H9 (cell line): Measurements from ENCODE around the gene R3HCC1L. TPM values are rescaled to one million over a fixed set of nuclear protein-coding genes. Genes with fewer than 3 reads are reported as not detected.

ENCODE experiments used
- DNase-seq: peaks from one replicate; pipeline ENCODE4 v3.0.0-alpha.2; 2017
- H2AFZ ChIP-seq: one replicate; pipeline ENCODE4 v1.6.1; 2013; ENCODE audit warnings: mild to moderate bottlenecking, low read length, control low read depth, moderate library complexity
- H2AK5ac ChIP-seq: 2 replicates; pipeline ENCODE4 v1.6.1; 2013; ENCODE audit warnings: low read length, control low read depth, mixed read lengths; ENCODE audit not compliant: insufficient read length
- H2BK120ac ChIP-seq: one replicate; pipeline ENCODE4 v1.6.1; 2013; ENCODE audit warnings: low read depth, mild to moderate bottlenecking, low read length, control low read depth, inconsistent platforms; ENCODE audit not compliant: poor library complexity, severe bottlenecking
- H2BK12ac ChIP-seq: 2 replicates; pipeline ENCODE4 v1.6.1; 2013; ENCODE audit warnings: low read length, control low read depth, mixed read lengths, low read depth; ENCODE audit not compliant: insufficient read length
- H2BK15ac ChIP-seq: 2 replicates; pipeline ENCODE4 v1.6.1; 2013; ENCODE audit warnings: low read depth, low read length, control low read depth
- H2BK20ac ChIP-seq: one replicate; pipeline ENCODE4 v1.6.1; 2013; ENCODE audit warnings: low read depth, mild to moderate bottlenecking, low read length, control low read depth, inconsistent platforms; ENCODE audit not compliant: poor library complexity, severe bottlenecking
- H2BK5ac ChIP-seq: 2 replicates; pipeline ENCODE4 v1.6.1; 2013; ENCODE audit warnings: low read length, control low read depth, mixed read lengths; ENCODE audit not compliant: insufficient read length
- H3K14ac ChIP-seq: 2 replicates; pipeline ENCODE4 v1.6.1; 2013; ENCODE audit warnings: low read length, control low read depth; ENCODE audit not compliant: insufficient read depth
- H3K18ac ChIP-seq: 2 replicates; pipeline ENCODE4 v1.6.1; 2013; ENCODE audit warnings: low read depth, mild to moderate bottlenecking, mixed read lengths, low read length, control low read depth; ENCODE audit not compliant: insufficient read length
- H3K23ac ChIP-seq: 2 replicates; pipeline ENCODE4 v1.6.1; 2013; ENCODE audit warnings: low read length, control low read depth, mixed read lengths, low read depth; ENCODE audit not compliant: insufficient read length
- H3K23me2 ChIP-seq: 2 replicates; pipeline ENCODE4 v1.6.1; 2013; ENCODE audit warnings: low read depth, mild to moderate bottlenecking, mixed read lengths, low read length, control low read depth; ENCODE audit not compliant: insufficient read length, poor library complexity, severe bottlenecking
- H3K27ac ChIP-seq: 2 replicates; pipeline ENCODE4 v1.5.1; 2013; ENCODE audit warnings: low read length, control low read depth, mixed read lengths, low read depth; ENCODE audit not compliant: insufficient read length
- H3K27me3 ChIP-seq: 2 replicates; pipeline ENCODE4 v1.6.1; 2013; ENCODE audit warnings: low read length, control low read depth, inconsistent platforms; ENCODE audit not compliant: insufficient read depth
- H3K4ac ChIP-seq: 2 replicates; pipeline ENCODE4 v1.6.1; 2013; ENCODE audit warnings: low read depth, mild to moderate bottlenecking, control low read depth, inconsistent platforms, low read length, moderate library complexity
- H3K4me1 ChIP-seq: 2 replicates; pipeline ENCODE4 v1.6.1; 2013; ENCODE audit warnings: low read length, control low read depth, inconsistent platforms; ENCODE audit not compliant: insufficient read depth
- H3K4me2 ChIP-seq: 2 replicates; pipeline ENCODE4 v1.6.1; 2013; ENCODE audit warnings: low read length, control low read depth, mixed read lengths; ENCODE audit not compliant: insufficient read length, insufficient read depth
- H3K56ac ChIP-seq: 2 replicates; pipeline ENCODE4 v1.6.1; 2013; ENCODE audit warnings: low read depth, mild to moderate bottlenecking, mixed read lengths, low read length, control low read depth; ENCODE audit not compliant: insufficient read length
- H3K79me1 ChIP-seq: 2 replicates; pipeline ENCODE4 v1.6.1; 2013; ENCODE audit warnings: low read depth, mild to moderate bottlenecking, moderate library complexity, low read length, control low read depth, inconsistent platforms; ENCODE audit not compliant: insufficient read depth, poor library complexity, severe bottlenecking
- H3K79me2 ChIP-seq: 2 replicates; pipeline ENCODE4 v1.6.1; 2013; ENCODE audit warnings: low read length, control low read depth, inconsistent platforms; ENCODE audit not compliant: insufficient read depth
- H3K9ac ChIP-seq: 2 replicates; pipeline ENCODE4 v1.6.1; 2013; ENCODE audit warnings: low read length, control low read depth, mixed read lengths; ENCODE audit not compliant: insufficient read length; ENCODE audit errors: extremely low read depth
- H3K9me3 ChIP-seq: one replicate; pipeline ENCODE4 v1.6.1; 2013; ENCODE audit warnings: low read depth, low read length, inconsistent platforms; ENCODE audit not compliant: control insufficient read depth
- H3T11ph ChIP-seq: one replicate; pipeline ENCODE4 v1.6.1; 2013; ENCODE audit warnings: mild to moderate bottlenecking, low read length, control low read depth, inconsistent platforms
- H4K20me1 ChIP-seq: one replicate; pipeline ENCODE4 v1.6.1; 2013; ENCODE audit not compliant: control insufficient read depth, insufficient read length, insufficient read depth
- H4K5ac ChIP-seq: 2 replicates; pipeline ENCODE4 v1.6.1; 2013; ENCODE audit warnings: low read depth, mild to moderate bottlenecking, mixed read lengths, low read length, control low read depth; ENCODE audit not compliant: insufficient read length
- H4K8ac ChIP-seq: replicated peaks from 2 replicates; pipeline ENCODE4 v1.6.1; 2013; ENCODE audit warnings: low read length, control low read depth, mixed read lengths, low read depth; ENCODE audit not compliant: insufficient read length
- H4K91ac ChIP-seq: 2 replicates; pipeline ENCODE4 v1.6.1; 2013; ENCODE audit warnings: low read depth, mild to moderate bottlenecking, moderate library complexity, mixed read lengths, low read length, control low read depth; ENCODE audit not compliant: insufficient read length
- H3K27ac Mint-ChIP-seq, 3 experiments: 2 replicates in 2 of 3; 3 replicates in 1 of 3; pipeline ENCODE4 v1.8.0; 2020 to 2021; ENCODE audit warnings: mixed read lengths in 3 of 3, mild to moderate bottlenecking in 1 of 3, moderate library complexity in 1 of 3
- H3K27me3 Mint-ChIP-seq: 2 replicates; pipeline ENCODE4 v1.8.0; 2021; ENCODE audit warnings: low read depth, mild to moderate bottlenecking, moderate library complexity, mixed read lengths
- H3K36me3 Mint-ChIP-seq, 3 experiments: 2 replicates in 2 of 3; 3 replicates in 1 of 3; pipeline ENCODE4 v1.8.0; 2020 to 2021; ENCODE audit warnings: low read depth in 3 of 3, mixed read lengths in 3 of 3; ENCODE audit not compliant: insufficient read depth in 1 of 3
- H3K4me1 Mint-ChIP-seq, 2 experiments: 2 replicates each; pipeline ENCODE4 v1.8.0; 2020; ENCODE audit warnings: mixed read lengths in 2 of 2
- H3K4me3 Mint-ChIP-seq, 2 experiments: 2 replicates in 1 of 2; 3 replicates in 1 of 2; pipeline ENCODE4 v1.8.0; 2020 to 2021; ENCODE audit warnings: mild to moderate bottlenecking in 2 of 2, mixed read lengths in 2 of 2, moderate library complexity in 1 of 2
- H3K9me3 Mint-ChIP-seq, 2 experiments: 2 replicates in 1 of 2; 3 replicates in 1 of 2; pipeline ENCODE4 v1.8.0; 2020; ENCODE audit warnings: mild to moderate bottlenecking in 2 of 2, mixed read lengths in 2 of 2, moderate library complexity in 1 of 2
- CTCF ChIP-seq: fragments of 200-600 bp; sonication (generic); conservative IDR thresholded peaks from 3 replicates; pipeline ENCODE4 v1.8.0; 2021; ENCODE audit warnings: antibody characterized with exemption, mild to moderate bottlenecking
- WGBS: extraction: QIAGEN DNeasy Blood & Tissue Kit; methylation state at CpG from one replicate; pipeline ENCODE4 v1.1.7; 2013; ENCODE audit warnings: missing lambda C conversion rate, low lambda C conversion rate, mixed read lengths; ENCODE audit not compliant: insufficient read length; ENCODE audit errors: extremely low coverage; 5-methylcytosine and 5-hydroxymethylcytosine counted together
- total RNA-seq: library from RNA; stranded (reverse); gene quantifications from 2 replicates; pipeline ENCODE4 v1.2.1, GENCODE V29; 2021

The R3HCC1L gene
- total RNA-seq, 1 experiment from 2014 or later, result 18.5 TPM

- no peaks in the 10 kb centered on the region for H3K79me1 ChIP-seq
- no peak overlapping the region for H2BK20ac ChIP-seq
- H3K23me2 ChIP-seq, result no peaks in the 10 kb centered on the region
- H2BK5ac ChIP-seq, result no peak overlapping the region
- no peak overlapping the region for H3K23ac ChIP-seq
- no peak for TF ChIP-seq CTCF
- H3K14ac ChIP-seq, result no peak overlapping the region
- no peak overlapping the region for H2AK5ac ChIP-seq
- no peak for DNase-seq
- no peaks in the 10 kb centered on the region for H3K79me2 ChIP-seq
- H2BK15ac ChIP-seq, result no peak overlapping the region
- H4K8ac ChIP-seq, result no peak overlapping the region
- H3K9ac ChIP-seq, result no peak overlapping the region
- H3K4me2 ChIP-seq, result no peak overlapping the region
- H3K4me1 ChIP-seq, result no peaks in the 10 kb centered on the region
- H3K18ac ChIP-seq, result no peak overlapping the region
- H3K27me3 Mint-ChIP-seq, result no peaks in the 10 kb centered on the region
- H2BK120ac ChIP-seq, result no peak overlapping the region
- peaks cover 4 to 5% of the 10 kb centered on the region in 2 experiments for H3K4me1 Mint-ChIP-seq
- no peaks in the 10 kb centered on the region for H3K36me3 Mint-ChIP-seq
- WGBS, result no CpG with 5 or more reads among the region's 5 CpGs
- no peaks in the 10 kb centered on the region for H3K9me3 ChIP-seq
- H3K4ac ChIP-seq, result no peak overlapping the region
- no peaks in the 10 kb centered on the region for H3K27me3 ChIP-seq
- no peak overlapping the region for H4K5ac ChIP-seq
- no peaks in the 10 kb centered on the region for H3K9me3 Mint-ChIP-seq
- H3K27ac Mint-ChIP-seq, result no peak overlapping the region
- H4K91ac ChIP-seq, result no peak overlapping the region
- no peak overlapping the region for H3K27ac ChIP-seq
- no peak overlapping the region for H3K56ac ChIP-seq
- no peaks in the 10 kb centered on the region for H4K20me1 ChIP-seq
- no peak overlapping the region for H3K4me3 Mint-ChIP-seq
- H3T11ph ChIP-seq, result no peak overlapping the region
- H2BK12ac ChIP-seq, result no peak overlapping the region
- H2AFZ ChIP-seq, result no peak overlapping the region
Observed at GRCh38 chr10:98201760-98202159, 67.3 kb downstream of the R3HCC1L start.
